GM13976 (cell line): ENCODE measurements around the gene RPH3AL.

Experiments
- DNase-seq: peaks from one replicate; pipeline ENCODE4 v3.0.0; 2012; ENCODE audit warnings: low spot score
- in situ Hi-C: fragments of 300-500 bp; cut with MboI; formaldehyde crosslinking; loops from one replicate; pipeline ENCODE4 v1.12.0; 2022; ENCODE audit warnings: low sequenced_read_pairs, mixed read lengths, inconsistent platforms; ENCODE audit not compliant: unreplicated experiment
- TF ChIP-seq, protein P1 (sequence below): IDR thresholded peaks from 2 replicates; pipeline ENCODE4 v1.5.1; 2012; ENCODE audit warnings: borderline replicate concordance, mild to moderate bottlenecking; ENCODE audit not compliant: insufficient read depth; ENCODE audit errors: extremely low read depth, missing control alignments, control extremely low read depth

Gene RPH3AL

DNA sequence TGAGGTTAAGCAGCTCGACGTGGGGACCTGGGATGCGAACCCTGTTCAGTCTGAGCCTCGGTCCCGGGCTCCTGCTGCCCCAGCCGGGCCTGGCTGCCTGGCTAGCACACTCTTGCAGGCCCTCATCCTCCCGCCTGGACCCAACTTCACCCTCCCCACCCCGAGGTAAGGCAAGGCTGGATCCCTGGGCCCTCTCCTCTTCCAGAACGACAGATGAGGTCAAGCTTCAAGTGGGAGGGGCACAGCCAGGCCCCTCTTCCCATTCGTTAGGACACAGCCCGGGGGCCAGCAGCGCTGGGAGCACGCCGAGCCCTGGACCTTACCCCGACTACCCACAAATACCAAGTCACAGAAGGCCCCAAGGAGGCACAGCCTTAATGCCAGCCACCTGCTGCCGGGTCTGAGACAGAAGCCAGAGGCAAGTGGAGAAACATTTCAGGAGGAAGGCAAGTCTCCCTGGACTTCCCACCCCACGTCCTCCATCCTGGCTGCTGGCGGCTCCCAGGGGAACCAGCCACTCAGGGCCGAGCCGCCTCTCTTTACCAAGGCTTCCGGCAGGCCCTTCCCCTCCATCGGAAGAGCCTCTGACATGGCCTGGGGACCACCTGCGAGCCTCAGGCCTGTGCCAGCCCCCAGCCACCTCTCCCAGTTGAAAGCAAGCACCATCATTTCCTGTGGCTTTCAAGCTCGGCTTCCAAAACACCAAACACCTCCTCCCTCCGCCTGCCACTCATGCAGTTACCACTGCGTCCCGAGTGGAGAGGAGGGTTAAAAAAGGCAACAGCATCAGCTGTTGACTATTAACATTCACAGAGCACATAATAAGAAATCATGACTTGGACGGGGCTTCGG lies 59.9 kb downstream of the RPH3AL start:
- TF ChIP-seq, protein P1, sequence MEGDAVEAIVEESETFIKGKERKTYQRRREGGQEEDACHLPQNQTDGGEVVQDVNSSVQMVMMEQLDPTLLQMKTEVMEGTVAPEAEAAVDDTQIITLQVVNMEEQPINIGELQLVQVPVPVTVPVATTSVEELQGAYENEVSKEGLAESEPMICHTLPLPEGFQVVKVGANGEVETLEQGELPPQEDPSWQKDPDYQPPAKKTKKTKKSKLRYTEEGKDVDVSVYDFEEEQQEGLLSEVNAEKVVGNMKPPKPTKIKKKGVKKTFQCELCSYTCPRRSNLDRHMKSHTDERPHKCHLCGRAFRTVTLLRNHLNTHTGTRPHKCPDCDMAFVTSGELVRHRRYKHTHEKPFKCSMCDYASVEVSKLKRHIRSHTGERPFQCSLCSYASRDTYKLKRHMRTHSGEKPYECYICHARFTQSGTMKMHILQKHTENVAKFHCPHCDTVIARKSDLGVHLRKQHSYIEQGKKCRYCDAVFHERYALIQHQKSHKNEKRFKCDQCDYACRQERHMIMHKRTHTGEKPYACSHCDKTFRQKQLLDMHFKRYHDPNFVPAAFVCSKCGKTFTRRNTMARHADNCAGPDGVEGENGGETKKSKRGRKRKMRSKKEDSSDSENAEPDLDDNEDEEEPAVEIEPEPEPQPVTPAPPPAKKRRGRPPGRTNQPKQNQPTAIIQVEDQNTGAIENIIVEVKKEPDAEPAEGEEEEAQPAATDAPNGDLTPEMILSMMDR: no peak
- in situ Hi-C loops: no loop called here

DNA sequence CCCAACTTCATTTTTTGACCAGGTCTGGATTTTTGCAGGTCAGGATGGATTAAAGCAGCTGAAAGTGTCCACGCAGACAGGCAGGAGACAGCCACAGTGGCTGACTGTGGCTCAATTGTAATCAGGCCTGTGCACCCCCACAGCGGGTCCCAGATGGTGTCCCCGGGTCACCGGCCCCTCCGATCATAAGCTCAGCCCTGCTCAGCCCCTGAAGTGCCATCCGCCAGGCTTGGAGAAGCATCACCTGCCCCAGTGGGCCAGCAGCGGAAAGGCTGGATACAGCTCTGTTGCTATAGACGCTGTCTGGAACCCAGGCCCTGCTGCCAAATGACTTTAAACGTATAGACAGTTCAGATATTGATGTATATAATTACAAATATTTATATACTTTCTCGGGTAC lies 60.6 kb downstream of the RPH3AL start:
- TF ChIP-seq, protein P1: no peak
- in situ Hi-C loops: no loop called here
- no peak for DNase-seq

More for the DNA sequence above, 59.9 kb downstream of the RPH3AL start:
- no peak for DNase-seq

DNA sequence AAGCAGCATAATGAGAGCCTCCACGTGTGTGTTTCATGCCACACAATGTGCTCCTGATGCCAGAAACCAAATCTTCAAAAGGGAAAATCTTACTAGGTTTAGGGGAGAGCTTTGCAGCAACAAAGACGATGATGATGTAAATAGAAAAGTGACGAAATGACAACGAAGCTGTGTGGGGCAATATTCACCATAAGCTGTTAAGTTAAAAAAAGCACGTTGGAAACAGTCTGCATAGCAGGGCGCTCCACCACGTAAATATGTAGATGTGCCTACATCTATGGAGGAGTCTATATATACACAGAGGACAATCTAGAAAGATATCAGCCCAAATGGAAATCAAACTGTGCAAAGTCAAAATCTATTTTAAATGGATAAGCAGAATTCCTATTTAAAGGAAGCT lies 61.0 kb downstream of the RPH3AL start:
- DNase-seq: no peak
- in situ Hi-C loops: no loop called here
- TF ChIP-seq, protein P1: no peak

DNA sequence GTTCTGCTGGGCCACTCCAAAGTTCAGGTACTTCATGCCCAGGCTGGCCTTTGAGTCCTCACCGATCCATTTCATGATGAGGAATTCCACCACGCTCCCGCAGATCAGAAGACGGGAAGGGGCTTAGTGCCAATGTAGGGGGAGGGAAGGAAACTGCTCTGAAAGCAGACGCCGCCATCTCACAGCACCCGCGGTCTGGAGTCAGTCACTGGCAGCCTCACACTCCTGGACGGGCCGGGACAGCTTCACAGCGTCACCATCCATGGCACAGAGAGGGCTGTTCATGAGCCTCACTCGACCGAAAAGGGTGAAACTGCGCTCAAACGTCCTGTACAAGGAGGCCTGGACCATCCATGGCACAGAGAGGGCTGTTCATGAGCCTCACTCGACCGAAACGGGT lies 62.0 kb downstream of the RPH3AL start:
- no peak for DNase-seq
- in situ Hi-C loops: no loop called here
- TF ChIP-seq, protein P1: no peak

DNA sequence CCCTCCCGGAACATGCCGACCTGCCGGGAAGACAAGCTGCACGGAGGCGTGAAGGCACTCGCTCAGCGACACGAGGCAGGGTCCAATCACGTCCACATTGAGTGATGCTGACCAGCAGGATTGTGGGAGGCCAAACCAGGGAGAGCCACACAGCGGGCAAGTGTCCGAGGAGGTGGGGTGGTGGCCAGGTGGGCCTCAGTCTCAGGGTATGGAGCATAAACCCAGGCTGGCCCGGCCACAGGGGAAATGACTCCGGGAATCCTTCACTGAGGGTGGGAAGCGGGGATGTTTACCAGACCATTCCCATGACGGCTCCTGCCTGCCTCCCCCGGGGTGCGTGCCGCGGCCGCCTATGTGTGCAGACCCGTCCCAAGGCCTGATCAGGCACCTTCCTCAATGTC lies 62.5 kb downstream of the RPH3AL start:
- TF ChIP-seq, protein P1: no peak
- in situ Hi-C loops: no loop called here
- DNase-seq: no peak

DNA sequence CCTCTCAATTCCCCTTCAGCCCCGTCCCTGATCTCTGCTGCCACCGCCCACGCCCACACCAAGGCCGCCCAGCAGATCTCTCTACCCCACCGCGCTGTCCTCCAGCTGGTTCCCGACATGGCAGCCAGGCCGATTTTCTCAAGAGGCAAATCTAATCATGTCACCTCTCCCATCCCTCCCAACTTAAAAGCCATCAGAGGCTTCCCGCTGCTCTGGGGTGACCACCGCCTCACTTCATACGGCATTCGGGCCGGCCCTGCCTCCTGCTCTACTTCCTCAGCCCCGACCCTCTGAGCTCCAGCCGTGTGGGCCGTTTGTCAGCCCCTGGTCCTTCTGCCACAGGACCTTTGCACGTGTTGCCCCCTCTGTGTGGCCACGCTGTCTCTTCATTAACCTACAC lies 63.2 kb downstream of the RPH3AL start:
- DNase-seq: no peak
- TF ChIP-seq, protein P1: no peak
- in situ Hi-C loops: no loop called here

DNA sequence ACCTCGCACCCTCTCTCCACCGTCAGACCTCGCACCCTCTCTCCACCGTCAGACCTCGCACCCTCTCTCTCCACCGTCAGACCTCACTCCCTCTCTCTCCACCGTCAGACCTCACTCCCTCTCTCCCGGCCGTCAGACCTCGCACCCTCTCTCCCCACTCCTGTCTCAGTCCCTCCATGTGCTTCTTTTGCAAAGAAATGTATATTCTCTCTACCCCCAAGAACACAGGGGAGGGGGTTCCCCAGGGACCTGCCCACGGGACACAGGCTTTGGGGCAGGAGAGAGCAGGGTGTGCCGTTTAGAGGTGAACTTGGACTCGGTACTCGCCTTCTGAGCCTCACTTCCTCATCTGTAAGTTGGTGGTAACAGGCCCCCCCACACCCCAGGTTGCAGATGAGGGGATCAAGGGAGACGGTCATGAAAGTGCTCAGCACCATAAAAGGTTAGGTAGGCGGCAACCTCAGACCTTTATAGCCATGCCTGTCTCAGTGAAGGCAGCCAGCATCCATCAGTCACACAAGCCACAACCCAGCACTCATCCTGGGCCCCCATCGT lies 63.7 kb downstream of the RPH3AL start:
- TF ChIP-seq, protein P1: no peak
- DNase-seq: no peak
- in situ Hi-C loops: no loop called here
